Measurements from ENCODE around the gene FOSL1.

Gene FOSL1

DNA sequence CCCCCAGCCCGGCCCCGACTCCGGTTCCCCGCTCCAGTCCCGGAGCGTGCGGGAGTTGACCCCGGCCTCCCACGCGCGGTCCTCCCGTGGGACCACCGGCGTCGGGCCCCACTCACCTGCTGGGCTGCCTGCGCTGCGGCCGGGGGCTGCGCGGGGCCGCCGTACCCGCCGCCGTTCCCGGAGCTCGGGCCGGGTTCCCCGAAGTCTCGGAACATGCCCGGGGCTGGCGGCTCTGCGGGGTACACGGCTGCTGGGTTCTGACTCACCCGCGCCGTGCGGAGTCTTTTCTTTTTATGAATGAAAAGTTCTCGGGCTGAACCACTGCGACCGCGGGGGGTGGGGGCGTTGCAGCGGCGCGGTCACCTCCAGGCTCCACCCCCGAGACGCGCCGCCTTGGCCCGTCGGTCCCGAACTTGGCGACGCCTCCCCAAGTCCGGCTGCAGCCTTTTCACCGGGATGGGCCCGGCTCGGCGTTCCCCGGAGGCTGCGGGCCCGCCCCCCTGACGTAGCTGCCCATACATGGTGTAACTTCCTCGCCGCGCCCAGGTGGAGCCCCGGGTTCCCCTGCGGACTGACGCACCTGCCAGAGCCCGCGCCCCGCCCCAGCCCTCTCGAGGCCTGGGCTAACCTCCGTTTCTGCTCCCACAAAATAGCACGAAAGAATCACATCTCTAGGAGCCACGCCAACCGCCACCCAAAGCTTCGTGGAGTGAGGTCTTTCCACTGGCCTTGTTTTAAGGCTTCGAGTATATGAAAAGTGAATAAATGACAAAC, at the start of gene FOSL1:
Gene FOSL1, minus strand, starts transcription at position 264 of the 774 bp plus-strand sequence. Its CDS starts 49 bp downstream, at position 215.
- DNase-seq: no peak

DNA sequence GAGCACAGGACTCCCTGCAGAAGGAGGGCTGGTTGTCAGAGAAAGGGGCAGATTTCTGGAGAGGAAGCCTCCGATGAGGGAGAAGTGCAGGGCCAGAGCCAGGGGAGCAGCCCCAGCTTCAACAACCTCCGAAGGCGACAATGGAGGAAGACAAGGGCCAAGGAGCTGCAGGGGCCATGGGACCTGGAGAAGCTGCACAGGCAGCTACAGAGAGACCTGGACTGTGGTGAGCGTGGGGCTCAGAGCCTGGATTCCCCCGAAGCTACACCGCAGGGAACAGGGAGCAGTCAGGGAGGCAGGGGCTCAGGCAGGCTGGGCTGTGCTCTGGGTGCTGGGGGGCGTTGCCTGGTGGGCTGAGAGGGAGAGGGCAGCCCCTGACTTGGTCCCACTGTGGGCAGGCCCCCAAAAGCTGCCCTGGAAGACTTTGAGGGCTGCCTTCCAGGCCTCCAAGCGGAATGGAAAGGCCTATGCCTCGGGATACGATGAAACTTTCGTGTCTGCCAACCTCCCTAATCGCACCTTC, 47.5 kb upstream of the FOSL1 start:
- DNase-seq: no peak

DNA sequence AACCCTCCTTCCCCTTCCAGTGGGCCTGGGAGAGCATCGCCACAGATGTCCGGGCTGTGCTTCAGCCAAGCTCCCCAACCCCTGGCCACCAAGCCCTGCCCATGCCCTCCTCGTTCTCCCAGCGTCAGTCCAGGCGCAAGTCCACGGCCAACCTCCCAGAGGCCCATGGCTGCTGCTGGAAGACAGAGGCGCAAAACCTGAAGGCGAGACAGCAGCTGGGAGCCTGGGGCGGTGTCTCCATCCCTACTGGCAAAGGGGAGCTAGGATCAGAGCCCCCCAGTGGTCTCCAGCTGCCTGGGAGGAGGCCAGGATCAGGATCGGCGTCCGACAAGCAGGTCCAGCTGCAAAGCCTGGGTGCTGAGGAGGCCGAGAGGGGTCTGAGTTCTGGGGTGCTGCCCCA, 46.9 kb upstream of the FOSL1 start:
- DNase-seq: no peak

DNA sequence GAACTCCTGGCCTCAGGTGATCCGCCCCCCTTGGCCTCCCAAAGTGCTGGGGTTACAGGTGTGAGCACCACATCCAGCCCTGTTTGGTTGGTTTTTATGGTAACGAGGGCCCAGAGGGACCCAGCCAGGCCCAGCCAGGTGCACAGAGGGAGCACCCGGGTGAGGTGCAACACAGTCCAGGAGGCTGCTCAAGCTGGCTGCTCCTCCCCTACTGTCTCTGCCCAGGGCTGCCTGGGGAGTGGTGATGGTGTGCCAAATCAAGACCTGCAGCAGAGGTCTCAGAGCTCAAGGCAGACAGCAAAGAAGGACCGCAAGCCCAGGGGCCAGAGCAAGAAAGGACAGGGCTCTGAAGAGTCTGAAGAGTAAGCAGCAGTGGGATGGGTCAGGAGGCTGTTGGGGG, 46.5 kb upstream of the FOSL1 start:
- no peak for DNase-seq

DNA sequence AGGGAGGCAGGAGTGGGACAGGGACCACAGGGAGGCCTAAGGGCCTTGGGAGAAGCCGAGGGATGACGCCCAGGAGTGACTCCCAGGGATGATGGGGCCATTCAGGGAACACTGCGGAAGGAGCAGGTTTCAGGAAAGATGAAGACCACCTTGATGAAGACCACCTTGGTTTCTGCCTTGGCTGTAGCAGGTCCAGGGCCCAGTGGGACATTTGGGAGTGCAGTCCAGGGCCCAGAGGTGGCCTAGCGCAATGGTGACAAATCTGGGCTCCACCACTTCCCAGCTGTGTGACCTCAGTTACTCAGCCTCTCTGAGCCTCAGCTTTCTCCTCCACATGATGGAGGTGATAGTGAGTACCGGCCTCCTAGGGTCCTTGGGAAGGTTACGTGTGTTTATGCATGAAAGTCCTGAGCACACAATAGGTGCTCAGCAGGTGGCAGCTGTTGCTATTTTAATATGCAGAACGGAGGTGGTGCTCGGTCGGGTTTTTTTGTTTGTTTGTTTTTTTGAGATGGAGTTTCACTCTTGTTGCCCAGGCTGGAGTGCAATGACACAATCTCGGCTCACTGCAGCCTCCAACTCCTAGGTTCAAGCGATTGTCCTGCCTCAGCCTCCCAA, 45.9 kb upstream of the FOSL1 start:
- DNase-seq: no peak

DNA sequence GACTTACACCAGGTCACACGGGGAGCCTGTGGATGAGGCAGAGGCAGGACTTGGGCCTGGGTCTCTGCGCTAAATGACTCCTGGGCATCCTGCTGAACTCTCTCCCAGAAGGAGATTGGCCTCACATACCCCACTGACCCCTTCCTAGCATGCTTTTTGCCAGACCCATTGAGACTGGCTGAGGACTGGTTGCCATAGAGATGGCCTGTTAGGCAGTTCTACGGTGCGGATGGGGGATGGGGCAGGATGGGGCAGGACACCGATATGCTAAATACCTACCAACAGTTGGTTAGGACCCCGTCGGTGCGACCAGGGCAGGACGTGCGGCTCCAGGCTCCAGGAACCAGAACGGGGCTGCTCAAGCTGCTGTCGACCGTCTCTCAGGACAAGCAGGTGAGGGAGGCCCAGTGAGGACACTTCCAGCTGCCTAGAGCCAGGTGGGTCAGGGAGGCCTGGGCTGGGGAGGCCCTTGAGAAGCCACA, 45.3 kb upstream of the FOSL1 start, which contains the start of gene TSGA10IP:
Gene TSGA10IP, plus strand, starts transcription at position 51 of the 482 bp plus-strand sequence. Its CDS starts 196 bp downstream, at position 247.
- DNase-seq: no peak

DNA sequence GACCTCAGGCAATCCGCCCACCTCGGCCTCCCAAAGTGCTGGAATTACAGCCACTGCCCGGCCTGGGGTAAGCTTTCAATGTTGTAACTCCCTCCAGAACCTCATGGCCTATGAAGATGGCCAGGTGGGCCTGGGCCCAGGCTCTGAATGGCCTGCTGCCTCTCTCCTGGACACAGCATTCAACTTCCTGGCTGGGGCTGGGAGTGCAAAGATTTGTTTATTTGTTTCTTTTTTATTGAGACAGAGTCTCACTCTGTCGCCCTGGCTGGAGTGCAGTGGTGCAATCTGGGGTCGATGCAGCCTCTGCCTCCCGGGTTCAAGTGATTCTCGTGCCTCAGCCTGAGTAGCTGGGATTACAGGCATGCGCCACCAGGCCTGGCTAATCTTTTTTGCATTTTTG, 44.6 kb upstream of the FOSL1 start:
- DNase-seq: no peak

DNA sequence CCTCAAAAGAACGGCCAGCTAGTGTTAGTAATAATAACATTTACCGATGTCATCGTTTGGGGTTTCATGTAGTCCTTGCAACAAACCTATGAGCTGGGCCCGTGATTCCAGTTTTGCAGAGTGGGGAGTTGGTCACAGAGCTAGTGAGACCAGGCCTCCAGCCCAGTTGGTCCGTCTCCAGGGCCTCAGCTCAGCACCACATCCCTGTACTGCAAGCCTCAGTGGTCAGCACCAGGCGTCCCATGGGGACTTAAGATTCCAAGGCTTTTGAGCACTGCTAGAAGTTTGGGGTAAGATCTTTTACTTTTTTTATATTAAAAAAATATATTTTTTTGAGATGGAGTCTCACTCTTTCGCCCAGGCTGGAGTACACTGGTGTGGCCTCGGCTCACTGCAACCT, 44.0 kb upstream of the FOSL1 start:
- no peak for DNase-seq

DNA sequence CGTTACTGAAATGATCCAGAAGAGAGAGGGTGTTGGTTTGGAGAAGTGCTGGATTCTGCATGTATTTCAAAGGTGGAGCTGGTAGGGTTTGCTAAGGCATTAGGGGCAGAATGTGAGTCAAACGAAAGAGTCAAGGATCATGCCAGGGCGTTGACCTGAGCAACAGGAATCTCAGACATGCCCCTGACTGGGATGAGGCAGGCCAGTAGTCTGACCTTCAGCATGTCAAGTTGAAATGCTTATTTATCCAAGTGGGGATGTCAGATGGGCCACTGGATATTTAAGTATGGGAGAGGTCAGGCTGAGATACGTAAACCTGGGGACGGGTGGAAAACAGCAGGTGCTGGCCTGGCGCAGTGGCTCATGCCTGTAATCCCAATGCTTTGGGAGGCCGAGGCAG, 42.3 kb upstream of the FOSL1 start:
- DNase-seq: no peak

DNA sequence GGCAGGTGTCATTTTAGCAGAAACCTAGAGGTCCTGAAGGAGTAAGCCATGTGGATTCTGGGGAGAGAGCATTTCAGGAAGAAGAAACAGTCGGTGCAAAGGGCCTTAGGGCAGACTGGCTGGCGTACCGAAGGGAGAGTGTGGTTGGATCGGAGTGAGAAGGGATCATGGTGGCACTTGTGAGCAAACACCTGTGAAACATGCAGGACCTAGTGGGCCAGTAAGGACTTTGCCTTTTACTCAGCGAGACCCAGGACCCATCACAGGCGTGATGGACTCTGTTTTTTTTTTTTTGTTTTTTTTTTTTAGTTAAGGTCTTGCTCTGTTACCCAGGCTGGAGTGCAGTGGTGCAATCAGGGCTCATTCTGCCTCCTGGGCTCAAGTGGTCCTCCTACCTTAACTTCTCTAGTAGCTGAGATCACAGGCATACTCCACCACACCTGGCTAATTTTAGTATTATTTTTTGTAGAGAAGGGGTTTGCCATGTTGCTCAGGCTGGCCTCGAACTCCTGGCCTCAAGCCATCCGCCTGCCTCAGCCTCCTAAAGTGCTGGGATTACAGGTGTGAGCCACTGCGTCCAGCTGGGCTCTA, 41.6 kb upstream of the FOSL1 start:
- DNase-seq: no peak

DNA sequence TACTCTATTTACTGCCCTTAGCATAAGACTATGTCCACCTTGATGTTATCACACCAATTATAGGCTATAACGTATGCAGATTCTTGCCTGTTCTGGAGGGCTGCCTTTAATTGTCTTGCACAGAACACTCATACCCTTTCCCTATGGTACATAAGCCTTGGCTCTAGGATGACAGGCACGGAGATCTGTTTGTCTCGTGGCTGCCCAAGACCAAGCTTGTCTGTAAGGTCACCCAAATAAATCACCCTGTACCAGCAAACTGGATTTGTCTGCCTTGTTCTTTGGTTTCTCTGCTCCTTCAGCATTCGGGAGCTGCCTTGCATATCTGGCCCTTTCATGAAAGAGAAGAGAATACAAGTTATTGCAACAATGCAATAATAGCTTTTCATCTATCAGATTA, 37.6 kb upstream of the FOSL1 start:
- no peak for DNase-seq

DNA sequence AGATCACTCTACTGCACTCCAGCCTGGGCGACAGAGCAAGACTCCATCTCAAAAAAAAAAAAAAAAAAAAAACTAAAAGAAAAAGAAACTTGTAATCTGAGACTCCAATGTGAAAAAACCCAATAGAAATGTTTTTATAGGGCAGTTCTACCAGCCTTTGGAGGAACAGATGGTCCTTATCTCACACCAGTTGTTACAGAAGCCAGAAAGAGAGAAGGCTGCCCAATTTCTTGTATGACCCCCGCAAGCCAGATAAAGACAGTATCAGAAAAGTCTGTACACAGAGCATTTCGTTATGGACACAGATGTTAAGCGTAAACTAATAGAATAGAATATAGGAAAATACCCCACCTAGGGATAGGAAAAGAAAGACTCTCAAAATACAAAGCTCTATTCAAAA, 33.8 kb upstream of the FOSL1 start:
- DNase-seq: no peak

DNA sequence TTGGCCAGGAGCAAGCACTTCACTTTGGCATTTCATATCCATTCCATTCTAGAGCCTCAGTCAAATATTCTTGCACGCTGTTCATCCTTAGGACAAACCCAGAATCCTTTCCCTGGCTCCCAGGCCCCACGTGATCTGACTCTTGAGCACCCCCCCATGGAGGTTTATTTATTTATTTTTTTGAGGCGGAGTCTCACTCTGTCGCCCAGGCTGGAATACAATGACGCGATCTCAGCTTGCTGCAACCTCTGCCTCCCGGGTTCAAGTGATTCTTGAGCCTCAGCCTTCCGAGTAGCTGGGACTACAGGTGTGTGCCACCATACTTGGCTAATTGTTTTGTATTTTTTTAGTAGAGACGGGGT, 32.4 kb upstream of the FOSL1 start:
- no peak for DNase-seq

DNA sequence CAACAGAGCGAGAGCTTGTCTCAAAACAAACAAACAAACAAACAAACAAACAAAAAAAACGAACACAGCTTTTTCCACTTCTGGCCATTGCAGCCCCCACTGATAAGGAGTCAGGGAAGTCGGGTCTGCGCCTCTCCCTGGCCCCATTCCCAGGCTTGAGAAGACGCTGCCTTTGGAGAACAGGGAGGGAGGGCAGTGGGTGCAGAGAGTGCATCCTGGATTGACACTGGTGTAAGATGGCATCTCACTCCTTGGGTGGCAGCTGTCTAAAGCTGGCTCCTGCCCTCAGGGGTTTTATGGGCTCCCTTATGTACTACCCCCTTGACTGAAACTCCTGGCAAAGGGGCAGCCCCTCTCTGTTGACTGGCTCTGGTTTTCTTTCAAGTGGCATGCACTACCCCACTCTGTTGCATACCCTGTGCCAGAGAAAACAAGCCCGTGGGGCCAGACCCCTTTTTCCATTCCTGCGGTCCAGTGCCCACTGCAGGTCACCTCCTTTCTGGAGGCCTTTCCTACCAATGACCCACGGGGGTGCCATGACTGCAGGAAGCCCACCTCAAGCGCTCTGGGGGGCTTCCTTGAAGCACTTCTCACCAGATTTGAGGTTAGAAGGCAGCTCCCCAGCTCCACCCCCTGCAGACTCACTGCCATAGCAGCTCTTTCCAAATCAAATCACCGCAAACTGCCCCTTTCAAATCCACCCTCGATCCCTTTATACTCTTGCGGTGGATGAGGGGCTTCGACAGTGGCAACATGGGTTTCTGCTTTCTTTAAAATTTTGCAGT, 31.8 kb upstream of the FOSL1 start:
- no peak for DNase-seq

DNA sequence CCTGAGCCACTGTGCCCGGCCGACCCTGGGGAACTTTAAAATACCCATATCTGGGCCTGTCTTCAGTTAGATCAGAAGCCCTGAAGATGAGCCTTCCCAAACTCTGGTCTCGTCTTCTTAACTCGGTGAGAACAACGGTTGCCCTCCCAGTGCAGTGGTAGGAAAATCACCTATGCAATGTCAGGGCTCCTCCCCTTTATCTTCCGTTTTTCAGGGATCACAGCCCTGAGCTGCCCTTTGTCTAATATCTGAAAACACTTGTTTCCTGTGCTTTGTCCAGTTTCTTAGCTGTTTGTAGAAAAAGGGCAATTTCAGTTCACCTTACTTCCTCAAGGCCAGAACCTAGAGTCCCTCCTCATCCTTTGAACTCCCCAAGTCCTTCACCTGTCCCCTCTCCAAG, 28.5 kb upstream of the FOSL1 start:
- DNase-seq: no peak

DNA sequence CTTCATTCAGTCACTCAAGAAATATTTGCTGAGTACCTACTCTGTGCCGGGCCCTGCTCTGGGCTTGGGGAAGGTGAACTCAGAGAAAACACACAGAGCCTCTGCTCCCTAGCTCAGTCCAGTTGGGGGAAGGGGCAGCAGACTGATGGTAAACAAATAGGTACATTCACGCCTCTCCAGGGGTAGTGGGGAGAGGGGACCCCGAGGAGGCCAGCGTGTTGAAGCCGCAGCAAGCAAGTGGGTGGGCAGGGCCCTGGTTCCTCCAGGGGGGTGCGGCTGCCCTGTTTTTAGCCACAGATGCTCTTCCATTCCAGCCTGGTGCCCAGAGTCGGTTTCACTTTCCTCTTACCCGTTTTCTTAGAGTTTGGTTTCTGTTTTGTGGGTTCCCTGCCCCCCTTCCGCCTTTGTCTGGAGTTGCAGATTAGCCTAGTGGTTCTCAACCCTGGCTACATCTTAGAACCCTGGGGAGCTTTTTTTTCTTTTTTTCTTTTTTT, 27.8 kb upstream of the FOSL1 start:
- no peak for DNase-seq

DNA sequence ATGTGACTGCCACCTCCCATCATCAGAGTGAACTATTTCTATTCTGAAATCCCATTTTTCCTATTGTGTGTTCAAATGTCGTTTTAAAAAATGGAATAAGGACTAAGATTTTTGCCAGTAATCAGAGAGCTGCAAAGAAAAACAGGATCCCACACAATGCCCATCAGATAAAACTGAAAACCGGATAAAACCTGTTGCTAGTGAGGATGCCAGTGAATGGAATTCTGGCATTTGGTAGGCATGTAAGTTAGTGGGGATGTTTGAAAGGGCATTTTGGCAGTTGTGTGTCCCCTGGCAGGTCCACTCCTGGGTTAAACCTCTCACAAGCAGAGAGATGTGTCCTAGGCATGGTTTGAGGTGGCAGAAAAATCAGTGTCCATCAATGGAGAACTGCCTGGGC, 25.2 kb upstream of the FOSL1 start:
- DNase-seq: no peak

DNA sequence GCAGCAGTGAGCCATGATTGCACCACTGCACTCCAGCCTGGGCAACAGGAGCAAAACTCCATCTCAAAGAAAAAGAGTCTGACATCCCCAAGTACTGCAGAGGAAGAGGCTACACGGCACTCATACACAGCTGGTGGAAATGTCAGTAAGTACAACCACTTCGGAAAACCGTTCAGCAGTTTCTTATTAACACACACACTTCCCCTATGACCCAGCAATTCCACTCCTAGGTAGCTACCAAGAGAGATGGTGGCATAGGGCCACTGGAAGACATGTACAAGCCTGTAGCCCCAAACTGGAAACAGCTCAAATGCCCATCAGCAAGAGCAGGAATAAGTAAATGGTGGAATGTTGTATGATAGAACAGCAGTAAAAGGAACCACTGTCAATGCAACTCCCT, 22.4 kb upstream of the FOSL1 start:
- no peak for DNase-seq

DNA sequence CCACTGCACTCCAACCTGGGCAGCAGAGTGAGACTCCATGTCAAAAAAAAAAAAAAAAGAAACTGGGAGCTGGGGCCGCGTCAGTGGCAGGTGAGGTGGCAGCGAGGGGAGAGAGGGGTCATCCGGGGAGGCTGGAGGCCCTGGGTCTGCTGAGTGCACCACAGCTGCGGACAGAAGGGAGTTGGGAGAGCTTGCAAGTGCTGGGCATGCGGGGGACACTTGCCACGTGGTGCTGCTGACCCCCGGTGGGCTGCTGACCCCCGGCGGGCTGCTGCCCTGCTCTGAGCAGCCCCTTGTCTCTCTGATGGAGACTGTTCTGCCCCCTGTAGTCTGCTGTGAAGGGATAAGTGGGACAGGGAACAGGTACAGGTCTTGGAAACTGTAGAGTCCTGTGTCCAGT, 21.7 kb upstream of the FOSL1 start:
- DNase-seq: no peak

DNA sequence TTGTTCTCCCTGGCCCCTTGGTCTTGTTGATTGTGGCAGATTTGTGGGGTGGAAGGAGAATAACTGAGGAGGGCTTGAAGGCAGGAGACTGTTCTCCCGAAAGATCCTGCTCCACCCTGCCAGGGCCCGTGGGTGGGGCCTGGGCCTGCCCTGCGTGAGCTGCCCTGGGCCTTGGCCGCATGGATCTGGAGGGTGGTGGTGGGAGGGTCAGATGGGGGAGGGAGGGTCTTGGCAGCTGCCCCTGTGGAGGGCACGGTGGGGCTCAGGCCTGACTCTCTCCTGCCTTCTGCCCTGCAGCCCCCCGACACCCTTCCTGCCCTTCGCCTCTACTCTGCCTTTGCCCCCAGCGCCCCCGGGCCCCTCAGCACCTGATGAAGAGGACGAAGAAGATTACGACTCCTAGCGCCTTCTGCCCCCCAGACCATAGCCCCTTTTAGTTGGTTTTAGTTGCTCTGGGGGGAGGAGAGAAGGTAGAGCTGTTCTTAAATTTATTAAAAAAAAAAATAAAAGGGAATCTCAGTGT, 20.9 kb upstream of the FOSL1 start:
- no peak for DNase-seq

DNA sequence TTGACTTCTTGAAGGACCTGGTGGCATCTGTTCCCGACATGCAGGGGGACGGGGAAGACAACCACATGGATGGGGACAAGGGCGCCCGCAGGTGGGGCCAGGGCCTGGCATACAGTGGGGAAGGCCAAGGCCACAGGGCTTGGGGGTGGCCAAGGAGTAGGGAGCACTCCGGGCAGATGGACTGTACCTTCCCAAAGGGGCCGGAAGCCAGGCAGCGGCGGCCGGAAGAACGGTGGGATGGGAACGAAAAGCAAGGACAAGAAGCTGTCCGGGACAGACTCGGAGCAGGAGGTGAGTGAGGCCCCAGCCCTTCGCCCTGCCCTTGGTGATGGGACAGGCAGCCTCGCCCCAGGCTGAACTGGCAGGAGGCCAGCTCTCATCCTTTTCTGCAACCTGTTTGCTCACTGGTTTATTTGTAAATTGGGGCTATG, 20.2 kb upstream of the FOSL1 start:
- no peak for DNase-seq

DNA sequence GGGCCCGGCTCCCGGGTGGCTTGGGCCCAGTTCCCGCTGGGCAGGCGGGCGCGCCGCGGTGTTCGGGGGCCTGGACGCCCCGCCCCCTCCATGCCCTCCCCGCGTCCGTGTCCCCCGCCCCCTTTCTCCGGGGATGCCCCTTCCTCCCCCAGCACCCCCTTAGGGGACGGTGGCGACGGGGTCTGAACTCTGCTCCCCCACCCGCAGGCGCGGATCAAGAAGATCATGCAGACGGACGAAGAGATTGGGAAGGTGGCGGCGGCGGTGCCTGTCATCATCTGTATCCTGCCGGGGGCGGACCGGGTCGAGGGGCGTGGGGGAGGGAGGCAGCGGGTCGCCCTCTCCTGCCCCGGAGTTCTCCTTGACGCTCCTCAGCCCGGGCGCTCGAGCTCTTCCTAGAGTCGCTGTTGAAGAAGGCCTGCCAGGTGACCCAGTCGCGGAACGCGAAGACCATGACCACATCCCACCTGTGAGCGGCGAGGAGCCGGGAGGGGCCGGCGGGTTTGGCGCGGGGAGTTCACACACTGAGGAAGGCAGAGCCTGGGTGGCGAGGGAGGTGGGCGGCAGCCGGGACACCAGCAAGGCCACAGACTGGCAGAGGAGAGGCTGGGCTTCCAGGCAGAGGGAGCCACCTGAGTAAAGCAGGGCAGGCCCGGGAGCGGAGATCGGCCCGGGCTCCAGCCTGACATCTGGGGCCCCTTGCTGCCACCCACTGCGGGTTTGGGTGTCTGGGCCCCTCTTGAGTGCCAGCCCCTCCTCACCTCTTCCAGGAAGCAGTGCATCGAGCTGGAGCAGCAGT, 19.6 kb upstream of the FOSL1 start:
- no peak for DNase-seq

All from NCI-H2081 treated with DMSO at 0.1 percent for 48 hours (cell line).